SU-DHL-6 (cell line): ENCODE results near the gene PCP2.

Source experiments
- H2AFZ ChIP-seq: fragments of 200-600 bp; sonication (generic); 2 replicates; pipeline ENCODE4 v1.6.1; 2014; ENCODE audit warnings: low read depth, mild to moderate bottlenecking, moderate library complexity, mixed read lengths, antibody characterized with exemption, low read length; ENCODE audit not compliant: severe bottlenecking
- H3F3A ChIP-seq: fragments of 200-600 bp; shearing (Covaris generic); 2 replicates; pipeline ENCODE4 v1.6.0; 2016; ENCODE audit warnings: antibody characterized with exemption, mild to moderate bottlenecking; ENCODE audit not compliant: insufficient read depth
- H3K27ac ChIP-seq: fragments of 200-600 bp; sonication (generic); 2 replicates; pipeline ENCODE4 v1.5.1; 2016; ENCODE audit warnings: low read depth, mild to moderate bottlenecking, low read length, moderate library complexity, mixed read lengths
- H3K27me3 ChIP-seq: fragments of 200-600 bp; sonication (generic), shearing (Covaris generic); 2 replicates; pipeline ENCODE4 v1.6.0; 2014; ENCODE audit warnings: mild to moderate bottlenecking, low read length
- H3K36me3 ChIP-seq: fragments of 200-600 bp; sonication (generic); 2 replicates; pipeline ENCODE4 v1.6.1; 2014; ENCODE audit warnings: mild to moderate bottlenecking, low read length, mixed read lengths
- H3K4me2 ChIP-seq: fragments of 300-600, 200-600 bp; shearing (Covaris generic), sonication (generic); 2 replicates; pipeline ENCODE4 v1.6.0; 2014; ENCODE audit warnings: low read length, low read depth, mild to moderate bottlenecking; ENCODE audit not compliant: poor library complexity, severe bottlenecking
- H3K4me3 ChIP-seq: fragments of 200-600 bp; sonication (generic); 2 replicates; pipeline ENCODE4 v1.5.1; 2014; ENCODE audit warnings: antibody characterized with exemption, low read length, mild to moderate bottlenecking, mixed read lengths; ENCODE audit not compliant: insufficient read depth, poor library complexity, severe bottlenecking
- H3K79me2 ChIP-seq: fragments of 200-600 bp; sonication (generic); 2 replicates; pipeline ENCODE4 v1.6.1; 2014; ENCODE audit warnings: mild to moderate bottlenecking, low read length, moderate library complexity; ENCODE audit not compliant: insufficient read depth
- H3K9ac ChIP-seq: fragments of 200-600 bp; sonication (generic); 2 replicates; pipeline ENCODE4 v1.7.0; 2014; ENCODE audit warnings: mild to moderate bottlenecking, low read length
- H3K9me2 ChIP-seq: fragments of 200-600 bp; sonication (generic); replicated peaks from 2 replicates; pipeline ENCODE4 v1.6.1; 2014; ENCODE audit warnings: low read length; ENCODE audit not compliant: insufficient read depth
- H3K9me3 ChIP-seq: fragments of 200-600 bp; sonication (generic); 2 replicates; pipeline ENCODE4 v1.6.1; 2014; ENCODE audit warnings: low read length, mixed read lengths; ENCODE audit not compliant: insufficient read depth
- H4K20me1 ChIP-seq: fragments of 200-600 bp; sonication (generic); 2 replicates; pipeline ENCODE4 v1.6.1; 2014; ENCODE audit warnings: low read depth, mild to moderate bottlenecking, antibody characterized with exemption, low read length, moderate library complexity, mixed read lengths
- EZH2phosphoT487 ChIP-seq: fragments of 200-600 bp; sonication (generic), shearing (Covaris generic); conservative IDR thresholded peaks from 2 replicates; pipeline ENCODE4 v1.6.1; 2018; ENCODE audit warnings: mild to moderate bottlenecking, antibody characterized with exemption, low read length, moderate library complexity, mixed read lengths
- TF ChIP-seq, protein P1 (sequence below): fragments of 200-600 bp; sonication (generic); IDR thresholded peaks from one replicate; pipeline ENCODE4 v1.5.1; 2017; ENCODE audit warnings: antibody characterized with exemption, mild to moderate bottlenecking, low read length, moderate library complexity; ENCODE audit not compliant: insufficient read depth, poor library complexity, severe bottlenecking

Gene PCP2

GRCh38 chr19:7674010-7675005 is 40.8 kb upstream of the PCP2 start:
- no peaks in the 10 kb centered on the region for H3K36me3 ChIP-seq
- TF ChIP-seq EZH2phosphoT487: no peak
- TF ChIP-seq, protein P1, sequence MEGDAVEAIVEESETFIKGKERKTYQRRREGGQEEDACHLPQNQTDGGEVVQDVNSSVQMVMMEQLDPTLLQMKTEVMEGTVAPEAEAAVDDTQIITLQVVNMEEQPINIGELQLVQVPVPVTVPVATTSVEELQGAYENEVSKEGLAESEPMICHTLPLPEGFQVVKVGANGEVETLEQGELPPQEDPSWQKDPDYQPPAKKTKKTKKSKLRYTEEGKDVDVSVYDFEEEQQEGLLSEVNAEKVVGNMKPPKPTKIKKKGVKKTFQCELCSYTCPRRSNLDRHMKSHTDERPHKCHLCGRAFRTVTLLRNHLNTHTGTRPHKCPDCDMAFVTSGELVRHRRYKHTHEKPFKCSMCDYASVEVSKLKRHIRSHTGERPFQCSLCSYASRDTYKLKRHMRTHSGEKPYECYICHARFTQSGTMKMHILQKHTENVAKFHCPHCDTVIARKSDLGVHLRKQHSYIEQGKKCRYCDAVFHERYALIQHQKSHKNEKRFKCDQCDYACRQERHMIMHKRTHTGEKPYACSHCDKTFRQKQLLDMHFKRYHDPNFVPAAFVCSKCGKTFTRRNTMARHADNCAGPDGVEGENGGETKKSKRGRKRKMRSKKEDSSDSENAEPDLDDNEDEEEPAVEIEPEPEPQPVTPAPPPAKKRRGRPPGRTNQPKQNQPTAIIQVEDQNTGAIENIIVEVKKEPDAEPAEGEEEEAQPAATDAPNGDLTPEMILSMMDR: no peak
- no peaks in the 10 kb centered on the region for H3F3A ChIP-seq
- no peaks in the 10 kb centered on the region for H3K9me2 ChIP-seq
- peak overlapping the region; percentile 28; the same call in 1 of the 2 replicates for H3K9ac ChIP-seq
- no peaks in the 10 kb centered on the region for H3K9me3 ChIP-seq
- peak overlapping the region; percentile 37 for H3K4me3 ChIP-seq
- H4K20me1 ChIP-seq: no peaks in the 10 kb centered on the region
- H2AFZ ChIP-seq: peak overlapping the region; percentile 85
- H3K27ac ChIP-seq: no peak overlapping the region
- H3K4me2 ChIP-seq: peak overlapping the region; percentile 48
- H3K27me3 ChIP-seq: no peaks in the 10 kb centered on the region
- H3K79me2 ChIP-seq: no peaks in the 10 kb centered on the region

GRCh38 chr19:7672522-7672921 is 39.0 kb upstream of the PCP2 start:
- no peak for TF ChIP-seq EZH2phosphoT487
- TF ChIP-seq, protein P1: no peak
- Histone ChIP-seq H2AFZ (no peak overlapping the region), H3K27ac (no peak overlapping the region), H3K79me2 (no peaks in the 10 kb centered on the region), H3K4me3 (no peak overlapping the region), H3F3A (no peaks in the 10 kb centered on the region), H3K36me3 (no peaks in the 10 kb centered on the region), H3K9me2 (no peaks in the 10 kb centered on the region), H3K9ac (no peak overlapping the region), H3K27me3 (no peaks in the 10 kb centered on the region), H3K4me2 (no peak overlapping the region), H4K20me1 (no peaks in the 10 kb centered on the region), H3K9me3 (no peaks in the 10 kb centered on the region)

DNA sequence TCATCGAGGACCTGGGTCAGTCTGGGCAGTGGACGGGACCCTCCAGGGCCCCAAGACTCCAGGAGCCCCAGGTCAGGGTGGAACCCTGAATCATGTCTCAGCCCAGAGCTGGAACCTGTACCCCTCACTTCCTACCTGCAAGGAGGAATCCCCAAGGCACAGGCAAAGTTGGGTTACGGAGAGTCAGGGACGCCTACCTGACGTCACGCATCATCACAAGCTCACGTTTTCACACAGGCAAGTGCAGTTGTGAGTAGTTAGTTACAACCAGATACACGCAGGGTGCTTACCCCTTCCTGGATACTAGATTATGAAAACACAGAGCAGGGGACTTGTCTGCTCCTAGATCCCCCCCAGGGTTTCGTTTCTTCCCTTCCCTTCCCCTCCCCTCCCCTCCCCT is 37.3 kb upstream of the PCP2 start:
- H3F3A ChIP-seq: no peaks in the 10 kb centered on the region
- H3K4me2 ChIP-seq: no peak overlapping the region
- no peak overlapping the region for H3K27ac ChIP-seq
- no peaks in the 10 kb centered on the region for H4K20me1 ChIP-seq
- H3K79me2 ChIP-seq: no peaks in the 10 kb centered on the region
- H3K9me2 ChIP-seq: no peaks in the 10 kb centered on the region
- no peak overlapping the region for H3K9ac ChIP-seq
- H2AFZ ChIP-seq: no peak overlapping the region
- H3K27me3 ChIP-seq: no peaks in the 10 kb centered on the region
- no peaks in the 10 kb centered on the region for H3K9me3 ChIP-seq
- H3K4me3 ChIP-seq: no peak overlapping the region
- no peak for TF ChIP-seq EZH2phosphoT487
- TF ChIP-seq, protein P1: no peak
- H3K36me3 ChIP-seq: no peaks in the 10 kb centered on the region
